ENCODE results near the gene ARMH2.

GRCh38 chr6:24763578-24763977 is 35.1 kb downstream of the ARMH2 start:
- TF ChIP-seq BRCA1 (IDR thresholded peaks at IDR 0.05) (no peak), BRCA1 (CRISPR knock-in tag; IDR thresholded peaks at IDR 0.05) (no peak), GATA2 (CRISPR knock-in tag; IDR thresholded peaks at IDR 0.05) (no peak)

Measured in K562 (cell line).